ENCODE measurements around the gene NRP1.

DNA sequence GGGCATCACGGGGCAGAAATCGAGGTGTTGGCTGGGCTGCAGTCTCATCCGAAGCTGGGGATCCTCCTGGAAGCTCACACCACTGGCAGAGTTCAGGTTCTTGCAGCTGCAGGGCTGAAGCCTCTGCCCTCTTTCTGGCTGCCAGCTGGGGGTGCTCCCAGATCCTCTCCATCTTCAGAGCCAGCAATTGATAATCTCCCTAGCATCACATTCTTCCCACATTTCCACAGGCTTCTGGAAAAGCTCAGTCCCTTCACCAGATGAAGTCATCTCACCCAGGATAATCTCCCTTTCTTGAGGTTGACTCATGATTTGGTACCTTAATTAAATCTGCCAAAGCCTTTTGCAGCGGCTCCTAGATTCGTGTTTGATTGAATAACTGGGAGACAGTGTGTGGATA is 55.2 kb downstream of the NRP1 start:
- no peak for TF ChIP-seq POLR2A (IDR thresholded peaks at IDR 0.05)
- TF ChIP-seq, protein P1, sequence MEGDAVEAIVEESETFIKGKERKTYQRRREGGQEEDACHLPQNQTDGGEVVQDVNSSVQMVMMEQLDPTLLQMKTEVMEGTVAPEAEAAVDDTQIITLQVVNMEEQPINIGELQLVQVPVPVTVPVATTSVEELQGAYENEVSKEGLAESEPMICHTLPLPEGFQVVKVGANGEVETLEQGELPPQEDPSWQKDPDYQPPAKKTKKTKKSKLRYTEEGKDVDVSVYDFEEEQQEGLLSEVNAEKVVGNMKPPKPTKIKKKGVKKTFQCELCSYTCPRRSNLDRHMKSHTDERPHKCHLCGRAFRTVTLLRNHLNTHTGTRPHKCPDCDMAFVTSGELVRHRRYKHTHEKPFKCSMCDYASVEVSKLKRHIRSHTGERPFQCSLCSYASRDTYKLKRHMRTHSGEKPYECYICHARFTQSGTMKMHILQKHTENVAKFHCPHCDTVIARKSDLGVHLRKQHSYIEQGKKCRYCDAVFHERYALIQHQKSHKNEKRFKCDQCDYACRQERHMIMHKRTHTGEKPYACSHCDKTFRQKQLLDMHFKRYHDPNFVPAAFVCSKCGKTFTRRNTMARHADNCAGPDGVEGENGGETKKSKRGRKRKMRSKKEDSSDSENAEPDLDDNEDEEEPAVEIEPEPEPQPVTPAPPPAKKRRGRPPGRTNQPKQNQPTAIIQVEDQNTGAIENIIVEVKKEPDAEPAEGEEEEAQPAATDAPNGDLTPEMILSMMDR (IDR thresholded peaks at IDR 0.05): no peak
